ENCODE results near the gene PLA2G6. TPM values are rescaled to one million over a fixed set of nuclear protein-coding genes. Genes with fewer than 3 reads are reported as not detected.
A peak's percentile ranks its signal among the peaks of the same experiment; 100 is the strongest.

The PLA2G6 gene
- total RNA-seq, 1 experiment from 2014 or later = 24.1 TPM

GRCh38 chr22:38069372-38070249, 112.0 kb downstream of the PLA2G6 start:
- Histone ChIP-seq H2BK12ac (ENCODE audit: insufficient read length, low read depth, low read length) (no peak overlapping the region), H3T11ph (ENCODE audit: low read length) (no peak overlapping the region), H4K5ac (ENCODE audit: insufficient read length, low read depth, low read length) (no peak overlapping the region), H2BK120ac (ENCODE audit: low read depth, low read length, poor library complexity, severe bottlenecking) (no peak overlapping the region), H3K4me1 (ENCODE audit: insufficient read depth, low read length) (no peaks in the 10 kb centered on the region), H3K56ac (ENCODE audit: insufficient read length, low read depth, low read length) (no peak overlapping the region), H2AK5ac (ENCODE audit: insufficient read length, low read length) (no peak overlapping the region), H3K4ac (ENCODE audit: low read depth, low read length) (no peak overlapping the region), H4K91ac (ENCODE audit: insufficient read length, low read depth, low read length) (no peak overlapping the region), H4K8ac (replicated peaks; ENCODE audit: insufficient read length, low read depth, low read length) (no peak overlapping the region), H2BK15ac (ENCODE audit: low read depth, low read length) (no peak overlapping the region), H3K27me3 (ENCODE audit: insufficient read depth, low read length) (no peaks in the 10 kb centered on the region), H3K4me2 (ENCODE audit: insufficient read depth, insufficient read length, low read length) (no peak overlapping the region), H3K14ac (ENCODE audit: insufficient read depth, low read length) (no peak overlapping the region), H3K79me1 (ENCODE audit: insufficient read depth, low read depth, low read length, poor library complexity, severe bottlenecking) (no peaks in the 10 kb centered on the region), H3K9me3 (ENCODE audit: control insufficient read depth, low read depth, low read length) (no peaks in the 10 kb centered on the region), H3K23me2 (ENCODE audit: insufficient read length, low read depth, low read length, poor library complexity, severe bottlenecking) (no peaks in the 10 kb centered on the region), H3K27ac (ENCODE audit: insufficient read length, low read depth, low read length) (no peak overlapping the region), H3K9ac (ENCODE audit: extremely low read depth, insufficient read length, low read length) (no peak overlapping the region), H2AFZ (ENCODE audit: low read length) (no peak overlapping the region), H3K79me2 (ENCODE audit: insufficient read depth, low read length) (no peaks in the 10 kb centered on the region), H3K23ac (ENCODE audit: insufficient read length, low read depth, low read length) (no peak overlapping the region), H2BK5ac (ENCODE audit: insufficient read length, low read length) (no peak overlapping the region), H3K18ac (ENCODE audit: insufficient read length, low read depth, low read length) (no peak overlapping the region), H4K20me1 (ENCODE audit: control insufficient read depth, insufficient read depth, insufficient read length) (no peaks in the 10 kb centered on the region), H2BK20ac (ENCODE audit: low read depth, low read length, poor library complexity, severe bottlenecking) (no peak overlapping the region)
- Mint-ChIP-seq H3K27me3 (ENCODE audit: low read depth) (no peaks in the 10 kb centered on the region), H3K36me3 (ENCODE audit: insufficient read depth in 1 of 3, low read depth in 3 of 3) (peaks cover 9 to 71% (median 55%) of the 10 kb centered on the region in 3 experiments), H3K4me3 (no peak overlapping the region), H3K4me1 (peaks cover 0 to 8% of the 10 kb centered on the region in 2 experiments; a peak in 2 of 4 replicates), H3K9me3 (no peaks in the 10 kb centered on the region), H3K27ac (peak overlapping the region in 1 of 3 experiments; percentile 44; a peak in 2 of 7 replicates)
- DNase-seq = no peak
- WGBS (ENCODE audit: extremely low coverage, insufficient read length, low lambda C conversion rate) = no CpG with 5 or more reads among the region's 21 CpGs
- TF ChIP-seq CTCF (conservative IDR thresholded peaks at IDR 0.05) = peak; percentile 60; the same call in 2 of the 3 replicates

Measured in H9 (cell line).